Measurements from ENCODE around the gene GOLGA6L6.
"Not testable (repeated sequence)": the region's sequence is repeated elsewhere in the genome, so short reads cannot be mapped to it uniquely, and the experiment has no call there.

Gene GOLGA6L6, protein sequence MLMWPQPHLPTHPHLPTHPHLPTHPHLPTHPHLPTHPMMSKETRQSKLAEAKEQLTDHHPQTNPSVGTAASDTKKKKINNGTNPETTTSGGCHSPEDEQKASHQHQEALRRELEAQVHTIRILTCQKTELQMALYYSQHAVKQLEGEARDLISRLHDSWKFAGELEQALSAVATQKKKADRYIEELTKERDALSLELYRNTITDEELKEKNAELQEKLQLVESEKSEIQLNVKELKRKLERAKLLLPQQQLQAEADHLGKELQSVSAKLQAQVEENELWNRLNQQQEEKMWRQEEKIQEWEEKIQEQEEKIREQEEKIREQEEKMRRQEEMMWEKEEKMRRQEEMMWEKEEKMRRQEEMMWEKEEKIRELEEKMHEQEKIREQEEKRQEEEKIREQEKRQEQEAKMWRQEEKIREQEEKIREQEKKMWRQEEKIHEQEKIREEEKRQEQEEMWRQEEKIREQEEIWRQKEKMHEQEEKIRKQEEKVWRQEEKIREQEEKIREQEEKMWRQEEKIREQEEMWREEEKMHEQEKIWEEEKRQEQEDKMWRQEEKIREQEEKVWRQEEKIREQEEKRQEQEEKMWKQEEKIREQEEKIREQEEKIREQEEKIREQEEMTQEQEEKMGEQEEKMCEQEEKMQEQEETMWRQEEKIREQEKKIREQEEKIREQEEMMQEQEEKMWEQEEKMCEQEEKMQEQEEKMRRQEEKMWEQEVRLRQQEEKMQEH

DNA sequence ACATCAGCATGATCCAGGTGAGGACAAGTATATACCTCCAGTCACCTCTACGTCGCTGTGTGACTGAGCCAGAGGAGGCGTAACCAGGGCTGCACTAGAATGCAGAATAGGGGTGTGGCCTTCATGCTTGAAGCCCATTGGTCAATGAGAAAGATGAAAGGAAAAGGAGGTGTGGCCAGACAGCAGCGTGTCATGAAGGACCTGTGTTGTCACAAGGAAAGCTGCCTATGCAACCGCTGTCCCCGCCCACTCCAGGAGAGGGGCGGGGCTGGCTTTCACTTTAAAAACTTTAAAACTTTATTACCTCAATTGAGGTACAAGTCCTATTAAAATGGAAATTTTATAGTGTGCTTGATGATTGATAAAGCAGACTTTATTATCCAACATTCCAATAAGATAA, at the start of gene GOLGA6L6:
TSS of gene GOLGA6L6 (minus strand) at position 101 of the 400 bp plus-strand sequence. CDS start at position 10, 91 bp downstream.
- not testable (repeated sequence) for DNase-seq (ENCODE audit: low spot score)

DNA sequence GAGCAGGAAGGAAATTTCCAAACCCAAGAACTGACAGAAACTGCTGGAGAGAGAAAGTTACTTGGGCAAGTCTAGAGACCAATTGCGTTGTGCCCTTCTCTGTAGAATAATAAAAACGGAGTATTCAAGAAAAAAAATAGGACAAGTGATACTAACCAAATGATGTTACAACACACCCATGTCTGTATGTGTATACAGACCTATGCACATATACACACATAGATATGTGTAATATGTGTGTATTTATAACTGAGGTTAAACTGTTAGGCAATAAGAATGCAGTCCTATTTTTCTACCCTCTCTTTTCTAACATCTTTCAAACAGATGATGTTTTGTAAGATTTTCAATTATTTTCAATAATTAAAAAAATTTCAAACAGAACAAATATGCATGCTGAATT, 48.5 kb upstream of the GOLGA6L6 start:
- DNase-seq (ENCODE audit: low spot score), result not testable (repeated sequence)

DNA sequence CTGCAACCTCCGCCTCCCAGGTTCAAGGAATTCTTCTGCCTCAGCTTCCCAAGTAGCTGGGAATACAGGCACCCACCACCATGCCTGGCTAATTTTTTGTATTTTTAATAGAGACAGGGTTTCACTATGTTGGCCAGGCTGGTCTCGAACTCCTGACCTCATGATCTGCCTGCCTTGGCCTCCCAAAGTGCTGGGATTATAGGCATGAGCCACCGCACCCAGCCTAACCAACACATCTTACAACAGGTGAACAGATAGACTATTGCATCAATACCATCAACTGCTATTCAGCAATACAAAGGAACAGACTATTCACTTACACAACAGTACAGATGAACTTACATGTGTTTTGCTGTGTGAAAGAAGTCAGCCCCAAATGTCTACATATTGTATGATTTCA, 45.2 kb upstream of the GOLGA6L6 start:
- not testable (repeated sequence) for DNase-seq (ENCODE audit: low spot score)

DNA sequence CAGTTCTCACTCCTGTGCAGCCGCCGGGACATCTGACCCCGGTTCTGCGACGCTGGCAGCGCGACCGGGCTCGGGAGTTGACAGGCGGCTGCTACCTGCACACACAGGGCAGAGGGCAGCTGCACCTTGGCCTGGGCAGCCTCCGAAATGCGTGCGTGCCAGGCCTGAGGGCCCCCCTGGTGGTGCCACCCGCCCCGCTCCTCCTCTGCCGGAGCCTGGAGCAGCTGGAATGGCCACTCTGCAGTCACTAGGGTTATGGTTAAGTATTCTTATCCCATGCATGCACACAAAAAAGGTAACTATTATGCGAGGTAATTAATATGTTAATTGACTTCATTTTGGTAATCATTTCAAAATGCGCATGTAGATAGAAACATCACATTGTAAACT, 41.1 kb upstream of the GOLGA6L6 start:
- not testable (repeated sequence) for DNase-seq (ENCODE audit: low spot score)

DNA sequence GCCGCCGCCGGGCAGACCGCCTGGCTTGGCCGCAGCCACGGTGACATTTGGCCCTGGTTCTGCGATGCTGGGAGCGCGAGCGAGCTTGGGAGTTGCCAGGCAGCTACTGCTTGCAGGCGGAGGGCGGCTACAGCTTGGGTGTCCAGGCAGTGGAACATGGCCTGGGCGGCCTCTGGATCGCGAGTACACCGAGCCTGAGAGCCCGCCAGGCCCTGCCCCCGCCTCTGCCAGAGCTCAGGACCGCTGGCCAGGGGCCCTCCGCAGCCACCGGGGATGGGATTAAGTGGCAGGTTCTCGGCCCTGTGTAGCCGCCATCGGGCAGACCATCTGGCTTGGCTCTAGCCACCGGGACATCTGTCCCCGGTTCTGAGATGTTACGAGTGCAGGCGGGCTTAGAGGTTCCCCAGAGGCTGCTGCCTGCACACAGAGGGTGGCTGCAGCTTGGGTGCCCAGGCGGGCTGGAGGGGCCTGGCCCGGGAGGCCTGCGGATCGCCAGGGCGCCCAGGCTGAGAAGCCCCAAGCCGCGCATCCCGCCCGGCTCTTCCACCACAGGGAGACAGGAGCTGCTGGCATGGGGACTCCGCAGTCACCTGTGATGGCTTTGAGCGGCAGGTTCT, 40.6 kb upstream of the GOLGA6L6 start:
- not testable (repeated sequence) for DNase-seq (ENCODE audit: low spot score)

DNA sequence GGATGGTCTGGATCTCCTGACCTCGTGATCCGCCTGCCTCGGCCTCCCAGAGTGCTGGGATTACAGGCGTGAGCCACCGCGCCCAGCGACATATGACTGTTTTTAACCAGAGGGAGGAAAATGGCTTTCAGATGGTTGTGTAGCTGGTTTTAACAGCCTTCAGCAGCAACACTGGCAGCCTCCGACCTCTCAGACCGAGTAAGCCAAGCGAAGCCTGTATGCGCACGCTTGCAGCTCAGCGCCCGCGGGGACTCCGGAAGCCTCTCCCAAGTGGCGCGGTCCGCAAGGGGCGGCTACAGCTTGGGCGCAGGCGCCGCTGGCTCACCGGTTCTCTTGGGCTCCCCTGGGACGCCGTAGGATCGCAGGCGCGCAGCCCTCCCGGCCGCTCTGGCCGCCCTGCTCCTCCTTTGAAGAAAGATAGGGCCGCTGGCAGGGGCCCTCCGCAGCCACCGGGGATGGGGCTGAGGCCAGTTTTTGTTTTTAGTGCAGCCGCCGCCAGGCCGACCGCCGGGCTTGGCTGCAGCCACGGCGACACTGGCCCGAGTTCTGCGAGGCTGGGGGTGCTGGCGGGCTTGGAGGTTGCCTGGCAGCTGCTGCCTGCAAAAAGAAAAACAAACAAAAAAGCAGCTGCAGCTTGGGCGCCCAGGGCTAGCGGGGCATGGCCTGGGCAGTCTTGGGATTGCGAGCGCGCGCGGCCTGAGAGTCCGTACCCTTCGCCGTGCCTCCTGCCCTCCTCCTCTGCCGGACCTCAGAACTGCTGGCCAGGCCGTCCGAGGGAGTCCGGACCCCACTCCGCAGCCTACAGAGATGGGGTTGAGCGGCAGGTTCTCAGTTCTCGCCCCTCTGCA, 39.9 kb upstream of the GOLGA6L6 start:
- DNase-seq (ENCODE audit: low spot score), result not testable (repeated sequence)

DNA sequence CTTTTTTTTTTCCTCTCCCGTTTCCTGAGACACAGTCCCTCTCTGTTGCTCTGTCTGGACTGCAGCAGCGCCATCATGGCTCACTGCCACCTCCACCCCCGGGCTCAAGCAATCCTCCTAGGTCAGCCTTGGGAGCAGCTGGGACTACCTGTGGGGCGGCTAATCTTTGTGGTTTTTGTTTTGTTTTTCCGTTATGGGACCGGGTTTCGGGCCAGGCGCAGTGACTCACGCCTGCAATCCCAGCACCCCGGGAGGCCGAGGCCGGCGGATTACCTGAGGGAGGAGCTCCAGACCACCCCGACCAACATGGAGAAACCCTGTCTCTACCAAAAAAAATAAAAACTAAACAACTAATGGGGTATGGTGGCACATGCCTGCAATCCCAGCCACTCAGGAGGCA, 38.1 kb upstream of the GOLGA6L6 start:
- DNase-seq (ENCODE audit: low spot score), result not testable (repeated sequence)

DNA sequence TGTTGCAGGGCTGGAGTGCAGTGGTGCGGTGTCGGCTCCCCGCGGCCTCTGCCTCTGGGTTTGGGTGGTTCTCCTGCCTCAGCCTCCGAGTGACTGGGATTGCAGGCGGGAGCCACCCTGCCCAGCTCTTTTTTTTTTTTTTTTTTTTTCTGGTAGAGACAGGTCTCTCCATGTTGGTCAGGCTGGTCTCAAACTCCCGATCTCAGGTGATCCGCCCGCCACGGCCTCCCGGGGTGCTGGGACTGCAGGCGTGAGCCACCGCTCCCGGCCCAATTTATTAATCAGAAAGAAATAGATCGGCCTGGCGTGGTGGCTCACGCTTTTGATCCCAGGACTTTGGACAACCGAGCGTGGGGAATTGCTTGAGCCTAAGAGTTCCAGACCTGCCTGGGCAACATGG, 9.7 kb upstream of the GOLGA6L6 start:
- not testable (repeated sequence) for DNase-seq (ENCODE audit: low spot score)

DNA sequence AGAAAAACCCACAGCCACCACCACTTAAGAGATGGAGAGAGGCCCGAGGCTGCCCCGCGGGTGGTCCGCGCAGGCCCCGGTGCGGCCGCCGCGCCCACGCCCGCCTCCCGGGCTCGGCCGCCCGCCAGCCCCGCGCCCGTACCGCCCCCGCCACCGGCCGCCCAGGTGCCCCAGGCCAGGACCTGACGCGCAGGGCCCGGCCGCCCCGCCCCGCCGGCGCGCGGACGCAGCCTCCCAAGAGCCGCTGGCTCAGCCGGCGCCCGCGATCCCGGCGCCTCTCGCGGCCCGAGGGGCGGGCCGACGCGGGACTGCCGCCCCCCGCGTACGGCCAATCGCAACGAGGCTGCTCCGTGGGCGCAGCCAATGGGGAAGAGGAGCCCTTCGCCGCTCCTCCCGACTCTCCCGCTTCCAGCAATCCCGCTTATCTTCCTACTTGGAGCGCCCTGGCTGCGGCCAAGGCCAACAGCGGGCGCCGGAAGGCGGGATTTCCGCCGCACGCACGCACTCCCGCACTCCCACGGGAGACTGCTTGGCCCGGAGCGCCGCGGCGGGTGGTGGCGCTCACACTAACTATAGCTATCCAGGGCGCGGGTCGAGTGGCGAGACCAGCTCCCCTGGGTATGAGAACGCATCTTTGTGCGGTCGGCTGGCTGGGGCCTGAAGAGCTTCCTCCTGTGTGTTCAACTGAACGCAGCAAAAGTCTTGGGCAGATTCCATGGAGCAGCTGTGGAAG, 35.5 kb downstream of the GOLGA6L6 start:
- not testable (repeated sequence) for DNase-seq (ENCODE audit: low spot score)

DNA sequence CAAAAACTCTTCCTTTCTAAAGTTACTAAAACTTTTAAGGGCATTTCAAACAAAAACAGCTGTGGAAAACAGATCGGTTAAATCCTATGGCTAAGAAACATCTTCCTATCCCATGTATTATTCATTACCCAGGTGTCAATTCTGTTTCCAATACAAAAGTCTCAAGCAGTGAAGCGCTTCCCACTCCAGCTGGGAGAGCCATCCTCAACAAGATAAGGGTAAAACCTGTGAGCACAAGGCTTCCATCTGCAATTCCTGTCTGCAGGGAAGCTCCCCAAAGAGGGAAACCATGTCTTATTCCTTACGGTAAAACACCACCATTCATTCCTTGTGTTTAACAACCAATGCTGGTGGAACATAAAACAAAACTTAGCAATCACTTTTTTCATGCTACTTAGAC, 38.8 kb downstream of the GOLGA6L6 start:
- not testable (repeated sequence) for DNase-seq (ENCODE audit: low spot score)

DNA sequence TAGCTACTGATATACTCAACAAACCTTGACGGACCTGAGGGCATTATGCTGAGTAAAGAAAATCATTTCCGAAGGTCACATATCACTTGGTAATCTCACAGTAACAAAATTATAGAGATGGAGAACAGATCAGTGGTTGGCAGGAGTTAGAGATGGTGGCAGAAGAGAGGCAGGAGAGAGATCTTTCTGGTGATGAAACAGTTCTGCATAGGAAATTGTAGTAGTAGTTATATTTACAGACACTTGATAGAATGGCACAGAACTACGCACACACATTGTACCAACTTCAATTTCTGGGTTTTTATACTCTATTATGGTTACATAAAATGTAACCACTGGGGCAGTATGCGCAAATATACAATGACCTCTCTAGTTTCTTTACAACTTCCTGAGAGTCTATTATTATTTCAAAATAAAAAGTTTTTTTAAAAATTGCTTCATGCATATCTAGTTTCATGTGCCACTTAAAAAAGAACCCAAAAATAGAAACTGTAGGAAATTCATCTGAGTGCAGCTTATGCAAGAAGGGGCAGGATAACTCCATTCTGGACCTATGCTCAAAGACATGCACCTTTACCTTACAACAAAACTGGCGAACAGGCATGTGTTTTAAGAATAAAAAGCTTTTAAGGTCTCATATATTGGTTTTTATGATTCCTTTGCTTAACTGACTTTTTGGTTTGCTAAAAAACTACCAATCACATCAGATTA, 39.9 kb downstream of the GOLGA6L6 start:
- DNase-seq (ENCODE audit: low spot score), result not testable (repeated sequence)

DNA sequence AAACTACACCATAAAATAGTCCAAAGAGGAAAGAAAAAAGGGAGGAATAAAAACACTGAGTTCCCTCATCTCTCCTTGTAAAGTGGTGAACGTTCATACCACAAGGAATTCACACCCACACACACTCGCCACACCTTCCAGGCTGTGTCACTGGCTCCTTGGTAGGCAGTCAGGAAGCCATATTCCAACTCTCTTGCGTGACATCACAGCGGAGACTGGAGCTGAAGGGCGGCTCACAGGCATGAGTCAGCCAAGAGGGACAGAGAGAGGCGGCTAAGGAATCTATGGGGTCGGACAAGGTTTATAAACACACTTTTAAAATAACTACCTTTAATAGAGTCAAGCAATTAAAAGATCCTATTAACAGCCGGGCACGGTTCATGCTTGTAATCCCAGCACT, 43.8 kb downstream of the GOLGA6L6 start:
- not testable (repeated sequence) for DNase-seq (ENCODE audit: low spot score)

DNA sequence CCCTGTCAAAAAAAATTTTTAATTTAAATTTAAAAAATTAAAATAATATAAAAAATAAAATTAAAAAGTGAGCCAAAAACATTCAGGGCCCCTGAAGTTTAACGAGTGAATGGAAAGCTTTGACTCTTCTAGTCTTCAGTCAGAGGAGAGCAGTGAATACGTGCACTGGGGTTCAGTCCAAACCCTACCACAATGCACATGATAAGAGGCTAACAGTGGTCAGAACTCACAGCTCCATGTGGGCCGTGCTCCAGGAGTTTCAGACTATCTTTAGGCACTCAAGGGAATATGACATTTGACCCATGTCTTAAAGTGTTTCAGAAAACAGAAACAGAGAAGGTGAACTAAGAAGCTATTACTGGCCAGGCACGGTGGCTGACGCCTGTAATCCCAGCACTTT, 48.6 kb downstream of the GOLGA6L6 start:
- DNase-seq (ENCODE audit: low spot score), result not testable (repeated sequence)

DNA sequence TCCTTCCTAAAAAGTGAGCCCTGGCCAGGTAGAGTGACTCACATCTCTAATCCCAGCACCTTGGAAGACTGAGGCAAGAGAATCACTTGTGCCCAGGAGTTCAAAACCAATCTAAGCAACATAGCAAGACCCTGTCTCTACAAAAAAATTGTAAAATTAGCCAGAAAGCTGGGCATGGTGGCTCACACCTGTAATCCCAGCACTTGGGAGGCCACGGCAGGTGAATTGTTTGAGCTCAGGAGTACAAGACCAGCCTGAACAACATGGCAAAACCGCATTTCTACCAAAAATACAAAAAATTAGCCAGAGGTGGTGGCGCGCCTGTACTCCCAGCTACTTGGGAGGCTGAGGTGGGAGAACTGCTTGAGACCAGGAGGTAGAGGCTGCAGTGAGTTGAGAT, 49.0 kb downstream of the GOLGA6L6 start:
- not testable (repeated sequence) for DNase-seq (ENCODE audit: low spot score)

DNA sequence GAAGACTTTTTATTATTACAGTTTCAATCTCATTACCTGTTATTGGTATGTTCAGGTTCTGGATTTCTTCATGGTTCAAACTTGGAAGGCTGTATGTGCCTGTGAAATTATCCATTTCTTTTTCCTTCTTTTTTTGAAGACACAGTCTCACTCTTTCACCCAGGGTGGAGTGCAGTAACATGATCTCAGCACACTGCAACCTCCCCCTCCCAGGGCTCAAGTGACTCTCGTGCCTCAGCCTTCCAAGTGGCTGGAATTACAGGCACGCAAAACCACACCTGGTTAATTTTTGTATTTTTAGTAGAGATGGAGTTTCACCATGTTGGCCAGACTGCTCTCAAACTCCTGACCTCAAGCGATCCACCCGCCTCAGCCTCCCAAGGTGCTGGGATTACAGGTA, 52.3 kb downstream of the GOLGA6L6 start:
- DNase-seq (ENCODE audit: low spot score), result not testable (repeated sequence)

All from pons (tissue), 1 donor.